Suppressor macrophage treated with lipopolysaccharide for 4 hours (primary cell): ENCODE data around the gene SIRT6.
"Not testable (repeated sequence)": the region's sequence is repeated elsewhere in the genome, so short reads cannot be mapped to it uniquely, and the experiment has no call there.

Experiments
- DNase-seq: peaks from one replicate; pipeline ENCODE4 v3.0.0-alpha.2; 2020

The SIRT6 gene

GRCh38 chr19:4129050-4129449 is 53.3 kb downstream of the SIRT6 start:
- peak; percentile 77 for DNase-seq

GRCh38 chr19:4127322-4127721 is 55.0 kb downstream of the SIRT6 start:
- DNase-seq: not testable (repeated sequence)

DNA sequence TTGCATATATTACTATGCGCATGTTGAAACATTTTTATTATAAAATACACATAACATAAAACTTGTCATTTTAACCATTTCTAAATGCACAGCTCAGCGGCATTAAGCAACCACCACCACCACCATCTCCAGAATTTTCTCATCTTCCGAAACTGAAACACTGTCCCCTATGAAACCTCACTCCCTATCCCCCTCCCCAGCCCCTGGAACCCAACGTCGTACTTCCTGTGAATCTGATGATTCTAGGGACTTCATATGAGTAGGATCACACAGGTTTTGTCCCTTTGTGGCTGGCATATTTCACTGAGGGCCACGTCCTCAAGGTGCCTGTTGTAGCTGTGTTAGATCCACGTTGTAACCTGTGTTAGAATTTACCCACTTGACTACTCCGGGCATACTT is 57.7 kb downstream of the SIRT6 start:
- DNase-seq: peak; percentile 42
